ENCODE results near the gene RALGPS2. TPM values are rescaled to one million over a fixed set of nuclear protein-coding genes. Genes with fewer than 3 reads are reported as not detected.

RALGPS2 gene
- total RNA-seq, 1 donor from 2014 or later: 1.8 TPM

DNA sequence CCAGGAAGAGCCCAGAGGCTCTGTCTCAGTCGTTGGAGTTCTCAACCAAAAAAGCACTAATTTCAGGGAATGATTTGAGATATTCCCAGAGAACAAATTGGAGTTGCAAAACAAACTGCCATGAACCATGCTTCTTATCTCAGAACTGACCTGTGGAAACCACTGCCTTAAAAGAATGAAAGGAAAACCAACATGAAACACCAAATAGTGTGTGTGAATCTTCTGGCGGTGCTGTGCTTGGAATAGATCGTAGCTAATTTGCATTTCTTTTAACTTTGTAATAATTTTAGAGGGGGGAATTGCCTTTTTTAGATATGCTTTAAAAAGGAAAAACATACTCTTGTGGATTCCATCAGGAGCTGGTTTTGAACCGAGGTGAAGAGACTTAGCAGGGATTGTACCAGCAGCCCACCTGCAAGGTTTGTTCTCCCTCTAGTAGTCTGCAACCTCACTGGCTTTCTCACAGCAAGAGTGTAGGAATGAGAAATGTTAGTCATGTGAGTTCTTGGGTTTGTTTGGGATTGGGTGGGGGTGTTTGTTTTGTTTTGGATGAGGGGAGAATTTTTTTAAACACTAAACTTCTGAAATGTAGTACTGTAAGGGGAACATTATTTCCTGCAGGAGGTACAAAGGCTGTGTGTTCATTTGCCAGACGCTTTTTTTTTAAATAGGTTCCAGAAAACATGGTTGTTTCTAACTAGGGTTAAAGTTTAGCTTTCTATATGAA lies 191.6 kb downstream of the RALGPS2 start:
- intact Hi-C loops (cut with micrococcal nuclease): no loop called here

GRCh38 chr1:178918308-178918707 lies 193.3 kb downstream of the RALGPS2 start:
- intact Hi-C loops (cut with micrococcal nuclease): no loop called here

DNA sequence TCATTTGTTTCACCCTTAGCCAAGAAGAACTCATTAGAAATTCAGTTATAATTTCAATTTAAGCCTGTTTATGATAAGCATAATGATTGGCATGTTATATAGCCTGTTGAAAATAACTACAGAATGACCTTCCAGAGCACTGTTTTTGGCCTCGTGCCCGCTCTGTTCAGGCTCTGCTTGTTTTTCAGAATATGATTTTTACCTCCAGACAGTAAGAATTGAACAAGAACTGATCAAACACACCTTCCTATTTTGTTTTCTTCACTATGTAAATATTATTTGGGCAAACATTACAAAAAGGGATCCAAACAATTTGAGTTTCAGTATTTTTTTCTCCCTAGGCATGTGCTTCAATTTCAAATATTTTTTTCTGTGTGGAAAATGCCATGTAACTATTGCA lies 193.9 kb downstream of the RALGPS2 start:
- intact Hi-C loops (cut with micrococcal nuclease): no loop called here

DNA sequence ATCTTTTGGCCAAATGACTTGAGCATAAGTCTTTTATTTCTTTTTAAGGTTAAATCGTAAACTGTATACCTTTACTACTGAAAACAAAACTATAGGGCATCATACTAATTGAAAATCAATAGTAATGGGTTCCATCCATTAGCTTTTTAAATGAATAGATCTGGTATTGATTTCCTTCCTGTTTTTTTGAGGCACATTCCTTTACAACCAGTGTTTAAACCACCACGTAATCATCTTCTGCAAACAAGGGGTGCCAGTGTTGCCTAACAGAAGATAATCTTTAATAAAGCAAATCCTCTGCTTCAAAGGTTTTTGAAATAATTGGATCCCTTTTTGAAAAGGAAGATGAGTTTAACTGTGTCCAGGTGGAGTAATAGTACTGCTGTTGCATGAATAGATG lies 194.5 kb downstream of the RALGPS2 start:
- intact Hi-C loops (cut with micrococcal nuclease): no loop called here

DNA sequence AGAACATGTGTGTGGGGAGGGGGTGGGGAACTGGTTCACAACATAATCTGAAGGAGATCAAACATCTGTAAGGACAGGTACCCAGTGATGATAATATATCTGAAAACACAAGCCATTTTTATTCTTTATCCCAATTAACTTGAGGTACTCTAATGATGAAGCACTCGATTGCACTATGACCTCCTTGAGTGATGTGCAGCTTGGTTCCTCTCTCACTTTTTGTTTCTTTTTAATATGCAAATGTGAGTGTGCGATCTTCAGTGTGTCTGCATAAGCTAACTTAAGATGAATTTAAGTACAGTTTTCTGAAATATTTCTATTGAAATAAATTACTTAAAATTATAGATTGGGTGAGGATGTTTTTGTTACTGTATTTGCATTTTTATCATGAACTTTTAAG lies 196.5 kb downstream of the RALGPS2 start:
- intact Hi-C loops (cut with micrococcal nuclease): no loop called here

DNA sequence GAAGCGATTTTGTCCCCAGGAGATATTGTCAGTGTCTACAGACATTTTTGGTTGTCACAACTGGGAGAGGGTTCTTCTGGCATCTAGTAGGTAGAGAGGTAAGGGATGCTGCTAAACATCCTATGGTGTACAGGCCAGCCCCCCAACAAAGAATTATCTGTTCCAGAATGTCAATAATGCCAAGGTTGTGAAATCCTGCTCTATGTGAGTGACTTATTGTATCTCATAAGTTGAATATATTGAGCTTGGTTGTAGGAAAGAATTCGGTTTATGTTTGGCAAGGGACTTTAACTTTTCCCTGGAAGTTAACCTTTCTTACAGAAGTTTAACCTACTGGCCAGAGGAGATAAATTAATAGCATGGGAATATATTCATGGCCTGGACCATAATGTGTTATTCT lies 198.5 kb downstream of the RALGPS2 start:
- intact Hi-C loops (cut with micrococcal nuclease): no loop called here

- intact Hi-C loops (cut with micrococcal nuclease): no loop called here
Observed at GRCh38 chr1:178926046-178926445, 201.0 kb downstream of the RALGPS2 start.

DNA sequence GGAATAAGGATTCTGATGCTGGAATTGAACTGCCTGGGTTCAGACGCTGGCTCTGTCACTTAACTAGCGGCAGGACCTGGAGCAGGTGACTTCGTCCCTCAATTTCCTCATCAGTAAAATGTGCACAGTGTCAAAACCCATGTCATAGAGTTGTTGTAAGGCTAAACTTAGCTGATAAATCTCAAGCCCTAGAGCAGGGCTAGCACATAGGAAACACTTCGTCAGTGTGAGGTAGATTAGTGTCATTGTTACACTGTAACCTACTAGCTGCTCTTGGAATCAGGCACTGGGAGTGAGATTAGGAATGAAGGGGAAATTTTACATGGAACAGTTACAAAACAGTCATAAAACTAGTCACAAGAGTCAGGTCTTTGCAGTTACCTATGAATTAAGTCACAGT lies 202.0 kb downstream of the RALGPS2 start:
- intact Hi-C loops (cut with micrococcal nuclease): no loop called here

- intact Hi-C loops (cut with micrococcal nuclease): no loop called here
Observed at GRCh38 chr1:178928041-178928440, 203.0 kb downstream of the RALGPS2 start.

- intact Hi-C loops (cut with micrococcal nuclease): no loop called here
Observed at GRCh38 chr1:178928976-178929375, 203.9 kb downstream of the RALGPS2 start.

DNA sequence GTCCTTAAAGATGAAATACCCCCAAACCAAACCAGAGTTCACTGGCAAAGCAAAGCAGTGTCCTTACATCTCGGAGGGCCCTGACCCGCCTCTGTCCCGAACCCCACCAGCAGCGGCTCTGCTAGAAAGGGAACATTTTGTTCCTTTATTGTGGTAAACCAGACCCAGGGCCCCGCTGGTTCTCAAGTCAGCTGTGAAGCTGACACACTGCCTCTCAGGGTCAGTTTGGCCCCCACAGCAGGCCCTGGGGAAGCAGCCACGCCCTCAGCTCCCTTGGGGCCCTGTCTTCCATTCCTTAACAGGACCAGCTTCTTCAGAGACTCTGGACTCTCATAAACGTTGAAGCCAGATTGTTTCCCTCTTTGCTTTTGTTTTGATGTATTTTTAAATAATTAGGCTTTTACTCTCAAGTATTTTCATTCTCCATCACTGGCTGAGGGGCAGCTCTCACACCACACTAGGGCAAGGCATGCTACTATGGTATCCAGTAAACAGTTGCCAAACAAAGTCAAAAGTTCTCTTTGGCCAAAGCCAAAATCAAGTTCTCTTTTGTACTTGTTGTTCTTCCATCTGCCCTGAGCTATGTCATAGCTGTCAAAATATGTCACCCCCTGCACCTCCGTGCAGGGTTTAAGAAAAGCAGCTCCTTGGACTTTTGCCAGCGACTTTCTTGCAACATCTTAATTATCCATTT lies 207.0 kb downstream of the RALGPS2 start:
- intact Hi-C loops (cut with micrococcal nuclease): no loop called here

GRCh38 chr1:178932552-178932906 lies 207.5 kb downstream of the RALGPS2 start:
- intact Hi-C loops (cut with micrococcal nuclease): no loop called here

- intact Hi-C loops (cut with micrococcal nuclease): no loop called here
Observed at GRCh38 chr1:178933105-178933561, 208.1 kb downstream of the RALGPS2 start.

- intact Hi-C loops (cut with micrococcal nuclease): no loop called here
Observed at GRCh38 chr1:178933709-178934490, 208.9 kb downstream of the RALGPS2 start.

DNA sequence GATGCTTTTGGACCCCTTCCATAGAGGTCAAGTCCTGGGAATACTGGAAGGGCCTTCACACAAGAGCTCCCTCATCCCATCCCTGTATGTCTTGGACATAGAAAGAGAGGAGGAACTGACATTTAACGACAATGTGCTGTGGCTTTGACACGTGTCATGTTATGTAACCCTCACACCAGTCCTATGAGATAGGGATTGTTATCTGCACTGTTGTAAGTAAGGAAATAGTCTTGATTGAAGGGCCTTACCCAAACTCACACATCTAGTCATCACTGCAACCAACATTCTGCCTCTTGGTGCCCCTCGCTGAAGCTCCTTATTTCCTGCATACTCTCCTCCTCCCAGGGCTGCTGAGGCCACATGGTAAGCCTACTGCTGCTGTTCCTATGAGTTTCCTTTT lies 209.5 kb downstream of the RALGPS2 start:
- intact Hi-C loops (cut with micrococcal nuclease): no loop called here

DNA sequence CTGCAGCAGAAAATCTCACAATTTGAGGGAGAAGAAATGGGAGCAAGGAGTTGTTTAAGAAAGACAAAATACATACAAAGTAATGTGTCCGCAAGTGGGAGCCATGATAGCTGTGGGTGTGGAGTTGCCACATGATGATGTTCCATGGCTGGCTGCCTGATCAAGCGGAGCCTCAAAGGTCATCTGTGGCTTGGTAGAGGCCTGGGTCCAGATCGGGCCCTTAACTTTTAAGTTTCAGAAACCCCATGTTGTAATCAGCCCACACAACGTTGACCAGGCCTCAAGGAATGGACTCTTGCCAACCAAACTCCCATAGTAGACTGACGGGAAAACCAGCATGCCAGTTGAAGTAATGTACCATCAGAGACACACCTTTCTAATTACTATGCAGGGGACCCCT lies 210.6 kb downstream of the RALGPS2 start:
- intact Hi-C loops (cut with micrococcal nuclease): no loop called here

- intact Hi-C loops (cut with micrococcal nuclease): no loop called here
Observed at GRCh38 chr1:178937695-178938094, 212.7 kb downstream of the RALGPS2 start.

- intact Hi-C loops (cut with micrococcal nuclease): no loop called here
Observed at GRCh38 chr1:178938101-178938958, 213.3 kb downstream of the RALGPS2 start.

GRCh38 chr1:178938959-178939317 lies 213.9 kb downstream of the RALGPS2 start:
- intact Hi-C loops (cut with micrococcal nuclease): no loop called here

GRCh38 chr1:178939338-178940067 lies 214.5 kb downstream of the RALGPS2 start:
- intact Hi-C loops (cut with micrococcal nuclease): no loop called here
